B cell (primary cell): ENCODE measurements around the gene WNT11. TPM values are rescaled to one million over a fixed set of nuclear protein-coding genes. Genes with fewer than 3 reads are reported as not detected.
A peak's percentile ranks its signal among the peaks of the same experiment; 100 is the strongest.

Source experiments
- ATAC-seq: fragments of 200-7000 bp; cut with Tn5 transposase; one replicate; pipeline ENCODE4 v1.10.0; 2021; ENCODE audit warnings: low read depth, mild to moderate bottlenecking, moderate number of reproducible peaks, moderate library complexity
- CTCF ChIA-PET: fragments of 350-600 bp; sonication (Branson Sonifier 250); formaldehyde crosslinking; loops from one replicate; lab custom pipeline; 2021; ENCODE audit warnings: antibody characterized with exemption, inconsistent platforms; lab: Charles Lee
- POLR2A ChIA-PET: fragments of 350-600 bp; sonication (Branson Sonifier 250); formaldehyde crosslinking; loops from one replicate; lab custom pipeline; 2021; ENCODE audit warnings: antibody characterized with exemption; lab: Charles Lee
- DNase-seq: peaks from one replicate; pipeline ENCODE4 v3.0.0; 2013
- H2AFZ ChIP-seq: 2 replicates; pipeline ENCODE4 v1.6.1; 2012; ENCODE audit warnings: mild to moderate bottlenecking, low read depth, low read length; ENCODE audit not compliant: insufficient read depth, poor library complexity, severe bottlenecking
- H3K27ac ChIP-seq, 2 donors: 1 replicate in 1 of 2; 2 replicates in 1 of 2; pipeline ENCODE4 v1.5.1; 2012 to 2013; ENCODE audit warnings: low read length in 2 of 2, mild to moderate bottlenecking in 2 of 2, moderate library complexity in 1 of 2
- H3K27me3 ChIP-seq, 4 experiments: fragments of 200-600 bp in 1 of 4; sonication (generic) in 1 of 4; replicated peaks in 1 of 4; 1 replicate in 2 of 4; 2 replicates in 2 of 4; pipeline versions ENCODE4 v1.6.1 to v1.7.0; 2013 to 2016; ENCODE audit warnings: low read length in 3 of 4, mild to moderate bottlenecking in 2 of 4, mixed read lengths in 1 of 4, moderate library complexity in 1 of 4; ENCODE audit not compliant: insufficient read depth in 4 of 4, control insufficient read depth in 3 of 4; ENCODE audit errors: control extremely low read depth in 1 of 4
- H3K36me3 ChIP-seq, 2 experiments: replicated peaks in 1 of 2; 1 replicate in 1 of 2; 2 replicates in 1 of 2; pipeline versions ENCODE4 v1.6.1 to v1.7.1; 2013; ENCODE audit warnings: low read length in 1 of 2; ENCODE audit not compliant: insufficient read depth in 2 of 2, control insufficient read depth in 1 of 2; ENCODE audit errors: control extremely low read depth in 1 of 2, extremely low read depth in 1 of 2
- H3K4me1 ChIP-seq, 2 donors: fragments of 200-600 bp in 1 of 2; sonication (generic) in 1 of 2; 1 replicate in 1 of 2; 2 replicates in 1 of 2; pipeline versions ENCODE4 v1.5.1 to v1.6.1; 2013 to 2017; ENCODE audit warnings: low read length in 2 of 2; ENCODE audit not compliant: control insufficient read depth in 2 of 2, insufficient read depth in 2 of 2
- H3K4me2 ChIP-seq: replicated peaks from 2 replicates; pipeline ENCODE3; 2012; ENCODE audit warnings: mild to moderate bottlenecking, low read depth, low read length; ENCODE audit not compliant: poor library complexity, severe bottlenecking
- H3K4me3 ChIP-seq, 5 experiments: fragments of 200-600 bp in 1 of 5; sonication (generic) in 1 of 5; 1 replicate in 3 of 5; 2 replicates in 2 of 5; pipeline versions ENCODE4 v1.5.1 to v1.7.0; 2011 to 2016; ENCODE audit warnings: low read length in 4 of 5, mild to moderate bottlenecking in 4 of 5, low read depth in 2 of 5, control low read depth in 1 of 5, moderate library complexity in 1 of 5; ENCODE audit not compliant: insufficient read depth in 1 of 5; ENCODE audit errors: control extremely low read depth in 1 of 5, extremely low read depth in 1 of 5
- H3K79me2 ChIP-seq: fragments of 200-600 bp; sonication (generic); one replicate; pipeline ENCODE4 v1.6.0; 2016; ENCODE audit warnings: low read length; ENCODE audit not compliant: control insufficient read depth, insufficient read depth
- H3K9ac ChIP-seq: fragments of 200-600 bp; sonication (generic); 2 replicates; pipeline ENCODE4 v1.6.1; 2017; ENCODE audit warnings: mild to moderate bottlenecking, low read length, moderate library complexity
- H3K9me3 ChIP-seq, 3 donors: one replicate each; pipeline versions ENCODE4 v1.6.1 to v1.7.1; 2013; ENCODE audit warnings: low read length in 2 of 3; ENCODE audit not compliant: control insufficient read depth in 2 of 3, insufficient read depth in 1 of 3; ENCODE audit errors: control extremely low read depth in 1 of 3
- H4K20me1 ChIP-seq: 2 replicates; pipeline ENCODE4 v1.6.0; 2012; ENCODE audit warnings: mild to moderate bottlenecking, low read length; ENCODE audit not compliant: insufficient read depth, control insufficient read depth, poor library complexity, severe bottlenecking
- H3K27ac Mint-ChIP-seq: one replicate; pipeline ENCODE4 v1.8.0; 2021; ENCODE audit warnings: mixed read lengths
- H3K27me3 Mint-ChIP-seq: one replicate; pipeline ENCODE4 v1.8.0; 2021; ENCODE audit warnings: mixed read lengths
- H3K4me1 Mint-ChIP-seq: one replicate; pipeline ENCODE4 v1.8.0; 2021; ENCODE audit warnings: mixed read lengths
- H3K4me3 Mint-ChIP-seq: one replicate; pipeline ENCODE4 v1.8.0; 2021; ENCODE audit warnings: mixed read lengths
- H3K9me3 Mint-ChIP-seq: one replicate; pipeline ENCODE4 v1.8.0; 2022; ENCODE audit warnings: mixed read lengths; ENCODE audit not compliant: insufficient read depth
- CTCF ChIP-seq: fragments of 200-600 bp; IDR thresholded peaks from one replicate; pipeline ENCODE4 v1.8.0; 2022; ENCODE audit warnings: antibody characterized with exemption, mild to moderate bottlenecking
- EZH2 ChIP-seq: IDR thresholded peaks from 2 replicates; pipeline ENCODE4 v1.6.1; 2012; ENCODE audit warnings: borderline replicate concordance, low read depth, mild to moderate bottlenecking, moderate library complexity, low read length; ENCODE audit not compliant: insufficient read depth, poor library complexity, severe bottlenecking
- WGBS: methylation state at CpG from one replicate; pipeline ENCODE4 v1.1.5; 2013; ENCODE audit warnings: missing lambda C conversion rate; ENCODE audit not compliant: insufficient coverage; 5-methylcytosine and 5-hydroxymethylcytosine counted together
- intact Hi-C: fragments of 100-400 bp; cut with micrococcal nuclease; formaldehyde crosslinking; loops from one replicate; pipeline ENCODE4 v1.10.0; 2022
- polyA plus RNA-seq: library from polyadenylated mRNA; depleted of rRNA; stranded (reverse); fragments of >200 nt; gene quantifications from 2 replicates; pipeline ENCODE4 v1.2.3, GENCODE V29; 2012
- total RNA-seq, 2 donors: library from RNA; stranded (reverse); fragments of 120-200 nt in 1 of 2; gene quantifications; 1 replicate in 1 of 2; 2 replicates in 1 of 2; pipeline versions ENCODE4 v1.2.3 to v1.2.4, GENCODE V29; 2013 to 2022

The WNT11 gene
- total and polyA plus RNA-seq, 2 donors (not counting 1 experiment from before 2014, with no cell fraction given): 0.39 TPM; not detected in 1

- ChIA-PET CTCF (interaction anchor here (0.8 to 5.2 kb wide), 10 partner anchors 11 to 396 kb away, joined by 3 to 144 read pairs (median 9); no protein-coding TSS in a partner anchor), POLR2A (no interaction called here)
- Histone ChIP-seq H3K79me2 (no peaks in the 10 kb centered on the region), H3K27ac (no peak overlapping the region), H3K27me3 (peaks cover 0 to 57% (median 31%) of the 10 kb centered on the region in 4 experiments), H2AFZ (peak overlapping the region; percentile 56), H3K4me1 (peaks cover 45 to 50% of the 10 kb centered on the region in 2 donors), H4K20me1 (peaks cover 18% of the 10 kb centered on the region), H3K4me2 (peak overlapping the region; percentile 99), H3K9me3 (peaks cover 0 to 20% (median 0%) of the 10 kb centered on the region in 3 donors), H3K4me3 (peak overlapping the region in 3 of 5 experiments; percentile 65 to 82 (median 68)), H3K36me3 (no peaks in the 10 kb centered on the region), H3K9ac (peak overlapping the region; percentile 71)
- TF ChIP-seq CTCF (no peak), EZH2 (peak; percentile 61)
- peak overlapping the region; percentile 92 for H3K4me3 Mint-ChIP-seq
- WGBS: under 1% methylated on average over 95 of the region's 111 CpGs
- H3K9me3 Mint-ChIP-seq: no peaks in the 10 kb centered on the region
- peaks cover 35% of the 10 kb centered on the region for H3K27me3 Mint-ChIP-seq
- DNase-seq: peak; percentile 60
- H3K4me1 Mint-ChIP-seq: peaks cover 24% of the 10 kb centered on the region
- ATAC-seq: no peak
- intact Hi-C loops: loop anchor here (5.0 kb wide), 2 partner anchors 302 to 462 kb away; partner anchors contain the start of gene LRRC32
- no peak overlapping the region for H3K27ac Mint-ChIP-seq
Measured at GRCh38 chr11:76209973-76210930, 4.0 kb upstream of the WNT11 start.
